H9 (cell line): ENCODE data around the gene SSBP1. TPM values are rescaled to one million over a fixed set of nuclear protein-coding genes. Genes with fewer than 3 reads are reported as not detected.

Experiments used
- DNase-seq: peaks from one replicate; pipeline ENCODE4 v3.0.0-alpha.2; 2017
- H2AFZ ChIP-seq: one replicate; pipeline ENCODE4 v1.6.1; 2013; ENCODE audit warnings: mild to moderate bottlenecking, low read length, control low read depth, moderate library complexity
- H2AK5ac ChIP-seq: 2 replicates; pipeline ENCODE4 v1.6.1; 2013; ENCODE audit warnings: low read length, control low read depth, mixed read lengths; ENCODE audit not compliant: insufficient read length
- H2BK120ac ChIP-seq: one replicate; pipeline ENCODE4 v1.6.1; 2013; ENCODE audit warnings: low read depth, mild to moderate bottlenecking, low read length, control low read depth, inconsistent platforms; ENCODE audit not compliant: poor library complexity, severe bottlenecking
- H2BK12ac ChIP-seq: 2 replicates; pipeline ENCODE4 v1.6.1; 2013; ENCODE audit warnings: low read length, control low read depth, mixed read lengths, low read depth; ENCODE audit not compliant: insufficient read length
- H2BK15ac ChIP-seq: 2 replicates; pipeline ENCODE4 v1.6.1; 2013; ENCODE audit warnings: low read depth, low read length, control low read depth
- H2BK20ac ChIP-seq: one replicate; pipeline ENCODE4 v1.6.1; 2013; ENCODE audit warnings: low read depth, mild to moderate bottlenecking, low read length, control low read depth, inconsistent platforms; ENCODE audit not compliant: poor library complexity, severe bottlenecking
- H2BK5ac ChIP-seq: 2 replicates; pipeline ENCODE4 v1.6.1; 2013; ENCODE audit warnings: low read length, control low read depth, mixed read lengths; ENCODE audit not compliant: insufficient read length
- H3K14ac ChIP-seq: 2 replicates; pipeline ENCODE4 v1.6.1; 2013; ENCODE audit warnings: low read length, control low read depth; ENCODE audit not compliant: insufficient read depth
- H3K18ac ChIP-seq: 2 replicates; pipeline ENCODE4 v1.6.1; 2013; ENCODE audit warnings: low read depth, mild to moderate bottlenecking, mixed read lengths, low read length, control low read depth; ENCODE audit not compliant: insufficient read length
- H3K23ac ChIP-seq: 2 replicates; pipeline ENCODE4 v1.6.1; 2013; ENCODE audit warnings: low read length, control low read depth, mixed read lengths, low read depth; ENCODE audit not compliant: insufficient read length
- H3K23me2 ChIP-seq: 2 replicates; pipeline ENCODE4 v1.6.1; 2013; ENCODE audit warnings: low read depth, mild to moderate bottlenecking, mixed read lengths, low read length, control low read depth; ENCODE audit not compliant: insufficient read length, poor library complexity, severe bottlenecking
- H3K27ac ChIP-seq: 2 replicates; pipeline ENCODE4 v1.5.1; 2013; ENCODE audit warnings: low read length, control low read depth, mixed read lengths, low read depth; ENCODE audit not compliant: insufficient read length
- H3K27me3 ChIP-seq: 2 replicates; pipeline ENCODE4 v1.6.1; 2013; ENCODE audit warnings: low read length, control low read depth, inconsistent platforms; ENCODE audit not compliant: insufficient read depth
- H3K4ac ChIP-seq: 2 replicates; pipeline ENCODE4 v1.6.1; 2013; ENCODE audit warnings: low read depth, mild to moderate bottlenecking, control low read depth, inconsistent platforms, low read length, moderate library complexity
- H3K4me1 ChIP-seq: 2 replicates; pipeline ENCODE4 v1.6.1; 2013; ENCODE audit warnings: low read length, control low read depth, inconsistent platforms; ENCODE audit not compliant: insufficient read depth
- H3K4me2 ChIP-seq: 2 replicates; pipeline ENCODE4 v1.6.1; 2013; ENCODE audit warnings: low read length, control low read depth, mixed read lengths; ENCODE audit not compliant: insufficient read length, insufficient read depth
- H3K56ac ChIP-seq: 2 replicates; pipeline ENCODE4 v1.6.1; 2013; ENCODE audit warnings: low read depth, mild to moderate bottlenecking, mixed read lengths, low read length, control low read depth; ENCODE audit not compliant: insufficient read length
- H3K79me1 ChIP-seq: 2 replicates; pipeline ENCODE4 v1.6.1; 2013; ENCODE audit warnings: low read depth, mild to moderate bottlenecking, moderate library complexity, low read length, control low read depth, inconsistent platforms; ENCODE audit not compliant: insufficient read depth, poor library complexity, severe bottlenecking
- H3K79me2 ChIP-seq: 2 replicates; pipeline ENCODE4 v1.6.1; 2013; ENCODE audit warnings: low read length, control low read depth, inconsistent platforms; ENCODE audit not compliant: insufficient read depth
- H3K9ac ChIP-seq: 2 replicates; pipeline ENCODE4 v1.6.1; 2013; ENCODE audit warnings: low read length, control low read depth, mixed read lengths; ENCODE audit not compliant: insufficient read length; ENCODE audit errors: extremely low read depth
- H3K9me3 ChIP-seq: one replicate; pipeline ENCODE4 v1.6.1; 2013; ENCODE audit warnings: low read depth, low read length, inconsistent platforms; ENCODE audit not compliant: control insufficient read depth
- H3T11ph ChIP-seq: one replicate; pipeline ENCODE4 v1.6.1; 2013; ENCODE audit warnings: mild to moderate bottlenecking, low read length, control low read depth, inconsistent platforms
- H4K20me1 ChIP-seq: one replicate; pipeline ENCODE4 v1.6.1; 2013; ENCODE audit not compliant: control insufficient read depth, insufficient read length, insufficient read depth
- H4K5ac ChIP-seq: 2 replicates; pipeline ENCODE4 v1.6.1; 2013; ENCODE audit warnings: low read depth, mild to moderate bottlenecking, mixed read lengths, low read length, control low read depth; ENCODE audit not compliant: insufficient read length
- H4K8ac ChIP-seq: replicated peaks from 2 replicates; pipeline ENCODE4 v1.6.1; 2013; ENCODE audit warnings: low read length, control low read depth, mixed read lengths, low read depth; ENCODE audit not compliant: insufficient read length
- H4K91ac ChIP-seq: 2 replicates; pipeline ENCODE4 v1.6.1; 2013; ENCODE audit warnings: low read depth, mild to moderate bottlenecking, moderate library complexity, mixed read lengths, low read length, control low read depth; ENCODE audit not compliant: insufficient read length
- H3K27ac Mint-ChIP-seq, 3 experiments: 2 replicates in 2 of 3; 3 replicates in 1 of 3; pipeline ENCODE4 v1.8.0; 2020 to 2021; ENCODE audit warnings: mixed read lengths in 3 of 3, mild to moderate bottlenecking in 1 of 3, moderate library complexity in 1 of 3
- H3K27me3 Mint-ChIP-seq: 2 replicates; pipeline ENCODE4 v1.8.0; 2021; ENCODE audit warnings: low read depth, mild to moderate bottlenecking, moderate library complexity, mixed read lengths
- H3K36me3 Mint-ChIP-seq, 3 experiments: 2 replicates in 2 of 3; 3 replicates in 1 of 3; pipeline ENCODE4 v1.8.0; 2020 to 2021; ENCODE audit warnings: low read depth in 3 of 3, mixed read lengths in 3 of 3; ENCODE audit not compliant: insufficient read depth in 1 of 3
- H3K4me1 Mint-ChIP-seq, 2 experiments: 2 replicates each; pipeline ENCODE4 v1.8.0; 2020; ENCODE audit warnings: mixed read lengths in 2 of 2
- H3K4me3 Mint-ChIP-seq, 2 experiments: 2 replicates in 1 of 2; 3 replicates in 1 of 2; pipeline ENCODE4 v1.8.0; 2020 to 2021; ENCODE audit warnings: mild to moderate bottlenecking in 2 of 2, mixed read lengths in 2 of 2, moderate library complexity in 1 of 2
- H3K9me3 Mint-ChIP-seq, 2 experiments: 2 replicates in 1 of 2; 3 replicates in 1 of 2; pipeline ENCODE4 v1.8.0; 2020; ENCODE audit warnings: mild to moderate bottlenecking in 2 of 2, mixed read lengths in 2 of 2, moderate library complexity in 1 of 2
- WGBS: extraction: QIAGEN DNeasy Blood & Tissue Kit; methylation state at CpG from one replicate; pipeline ENCODE4 v1.1.7; 2013; ENCODE audit warnings: missing lambda C conversion rate, low lambda C conversion rate, mixed read lengths; ENCODE audit not compliant: insufficient read length; ENCODE audit errors: extremely low coverage; 5-methylcytosine and 5-hydroxymethylcytosine counted together
- total RNA-seq: library from RNA; stranded (reverse); gene quantifications from 2 replicates; pipeline ENCODE4 v1.2.1, GENCODE V29; 2021
- TF ChIP-seq, protein P1 (sequence below): fragments of 200-600 bp; sonication (generic); conservative IDR thresholded peaks from 3 replicates; pipeline ENCODE4 v1.8.0; 2021; ENCODE audit warnings: antibody characterized with exemption, mild to moderate bottlenecking

SSBP1 gene
- total RNA-seq, 1 experiment from 2014 or later: 266 TPM

DNA sequence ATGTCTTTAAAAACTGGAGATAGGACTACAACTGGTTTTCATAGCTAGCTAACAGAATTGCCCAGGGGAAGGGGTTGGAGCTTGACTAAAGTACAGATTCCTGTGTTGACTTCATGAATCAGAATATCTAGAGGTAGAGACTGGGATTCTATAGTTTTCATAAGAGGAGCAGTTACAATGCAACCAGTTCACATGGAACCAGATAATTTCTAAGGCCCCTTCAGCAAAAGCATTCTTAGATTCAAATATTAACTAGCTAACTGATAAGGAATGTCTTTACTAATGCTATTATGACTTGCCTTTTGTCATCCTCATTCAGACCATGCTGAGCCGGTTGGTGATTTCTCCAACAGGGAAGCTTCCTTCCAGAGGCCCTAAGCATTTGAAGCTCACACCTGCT is 24.3 kb upstream of the SSBP1 start:
- Histone ChIP-seq H3K9ac (no peak overlapping the region), H2BK12ac (no peak overlapping the region), H4K5ac (no peak overlapping the region), H3K4me2 (no peak overlapping the region), H2BK20ac (no peak overlapping the region), H3K14ac (no peak overlapping the region), H3K27me3 (no peaks in the 10 kb centered on the region), H3K4me1 (peaks cover 8% of the 10 kb centered on the region; the same call in 1 of the 2 replicates), H2BK5ac (no peak overlapping the region), H3T11ph (no peak overlapping the region), H4K20me1 (peaks cover 2% of the 10 kb centered on the region), H3K23me2 (no peaks in the 10 kb centered on the region), H3K4ac (no peak overlapping the region), H3K56ac (no peak overlapping the region), H3K9me3 (no peaks in the 10 kb centered on the region), H4K91ac (no peak overlapping the region), H3K79me1 (no peaks in the 10 kb centered on the region), H2AFZ (no peak overlapping the region), H3K23ac (no peak overlapping the region), H3K27ac (no peak overlapping the region), H3K79me2 (no peaks in the 10 kb centered on the region), H3K18ac (no peak overlapping the region), H2BK15ac (no peak overlapping the region), H2AK5ac (no peak overlapping the region), H2BK120ac (no peak overlapping the region), H4K8ac (no peak overlapping the region)
- H3K27ac Mint-ChIP-seq: no peak overlapping the region
- TF ChIP-seq, protein P1, sequence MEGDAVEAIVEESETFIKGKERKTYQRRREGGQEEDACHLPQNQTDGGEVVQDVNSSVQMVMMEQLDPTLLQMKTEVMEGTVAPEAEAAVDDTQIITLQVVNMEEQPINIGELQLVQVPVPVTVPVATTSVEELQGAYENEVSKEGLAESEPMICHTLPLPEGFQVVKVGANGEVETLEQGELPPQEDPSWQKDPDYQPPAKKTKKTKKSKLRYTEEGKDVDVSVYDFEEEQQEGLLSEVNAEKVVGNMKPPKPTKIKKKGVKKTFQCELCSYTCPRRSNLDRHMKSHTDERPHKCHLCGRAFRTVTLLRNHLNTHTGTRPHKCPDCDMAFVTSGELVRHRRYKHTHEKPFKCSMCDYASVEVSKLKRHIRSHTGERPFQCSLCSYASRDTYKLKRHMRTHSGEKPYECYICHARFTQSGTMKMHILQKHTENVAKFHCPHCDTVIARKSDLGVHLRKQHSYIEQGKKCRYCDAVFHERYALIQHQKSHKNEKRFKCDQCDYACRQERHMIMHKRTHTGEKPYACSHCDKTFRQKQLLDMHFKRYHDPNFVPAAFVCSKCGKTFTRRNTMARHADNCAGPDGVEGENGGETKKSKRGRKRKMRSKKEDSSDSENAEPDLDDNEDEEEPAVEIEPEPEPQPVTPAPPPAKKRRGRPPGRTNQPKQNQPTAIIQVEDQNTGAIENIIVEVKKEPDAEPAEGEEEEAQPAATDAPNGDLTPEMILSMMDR: no peak
- H3K27me3 Mint-ChIP-seq: peaks cover 2% of the 10 kb centered on the region; the same call in 1 of the 2 replicates
- H3K36me3 Mint-ChIP-seq: no peaks in the 10 kb centered on the region
- H3K4me3 Mint-ChIP-seq: no peak overlapping the region
- DNase-seq: no peak
- H3K9me3 Mint-ChIP-seq: no peaks in the 10 kb centered on the region
- whole genome bisulfite sequencing: no CpG with 5 or more reads among the region's 1 CpG
- peaks cover 32 to 39% of the 10 kb centered on the region in 2 experiments for H3K4me1 Mint-ChIP-seq
